Mucosa of stomach (tissue), 1 donor: ENCODE data around the gene TUBB2A.
"Not testable (repeated sequence)": the region's sequence is repeated elsewhere in the genome, so short reads cannot be mapped to it uniquely, and the experiment has no call there.

ENCODE experiments used
- H3K27me3 ChIP-seq: one replicate; pipeline ENCODE4 v1.7.0; 2013; ENCODE audit warnings: mild to moderate bottlenecking, low read length; ENCODE audit not compliant: control insufficient read depth, insufficient read depth
- H3K36me3 ChIP-seq: one replicate; pipeline ENCODE4 v1.7.0; 2013; ENCODE audit warnings: low read length; ENCODE audit not compliant: control insufficient read depth, insufficient read depth
- H3K4me1 ChIP-seq: one replicate; pipeline ENCODE4 v1.7.0; 2013; ENCODE audit warnings: mild to moderate bottlenecking, low read length; ENCODE audit not compliant: control insufficient read depth, insufficient read depth
- H3K4me3 ChIP-seq: one replicate; pipeline ENCODE4 v1.7.0; 2013; ENCODE audit warnings: low read length
- H3K9ac ChIP-seq: one replicate; pipeline ENCODE4 v1.7.0; 2013; ENCODE audit warnings: mild to moderate bottlenecking, low read length, moderate library complexity
- H3K9me3 ChIP-seq: one replicate; pipeline ENCODE4 v1.7.0; 2013; ENCODE audit warnings: mild to moderate bottlenecking, low read length, moderate library complexity; ENCODE audit not compliant: control insufficient read depth
- donor health status: Pancreatic carcinoma.

Gene TUBB2A

GRCh38 chr6:3162067-3162497 lies 4.7 kb upstream of the TUBB2A start:
- Histone ChIP-seq H3K4me1 (peaks cover 37% of the 10 kb centered on the region), H3K9ac (peak overlapping the region; percentile 85), H3K4me3 (no peak overlapping the region), H3K9me3 (no peaks in the 10 kb centered on the region), H3K27me3 (no peaks in the 10 kb centered on the region), H3K36me3 (no peaks in the 10 kb centered on the region)

- no peaks in the 10 kb centered on the region for H3K9me3 ChIP-seq
- H3K4me1 ChIP-seq = peaks cover 44% of the 10 kb centered on the region
- peaks cover 6% of the 10 kb centered on the region for H3K36me3 ChIP-seq
- H3K27me3 ChIP-seq = no peaks in the 10 kb centered on the region
- H3K4me3 ChIP-seq = no peak overlapping the region
- peak overlapping the region; percentile 51 for H3K9ac ChIP-seq
These were observed 2.7 kb upstream of the TUBB2A start for GRCh38 chr6:3159805-3160781.

GRCh38 chr6:3156184-3157130 lies 887 bp downstream of the TUBB2A start:
- Histone ChIP-seq H3K9ac (peak overlapping the region; percentile 100), H3K4me1 (peaks cover 35% of the 10 kb centered on the region), H3K4me3 (peak overlapping the region; percentile 84)
- H3K36me3 ChIP-seq, H3K27me3 ChIP-seq, H3K9me3 ChIP-seq: not testable (repeated sequence)

DNA sequence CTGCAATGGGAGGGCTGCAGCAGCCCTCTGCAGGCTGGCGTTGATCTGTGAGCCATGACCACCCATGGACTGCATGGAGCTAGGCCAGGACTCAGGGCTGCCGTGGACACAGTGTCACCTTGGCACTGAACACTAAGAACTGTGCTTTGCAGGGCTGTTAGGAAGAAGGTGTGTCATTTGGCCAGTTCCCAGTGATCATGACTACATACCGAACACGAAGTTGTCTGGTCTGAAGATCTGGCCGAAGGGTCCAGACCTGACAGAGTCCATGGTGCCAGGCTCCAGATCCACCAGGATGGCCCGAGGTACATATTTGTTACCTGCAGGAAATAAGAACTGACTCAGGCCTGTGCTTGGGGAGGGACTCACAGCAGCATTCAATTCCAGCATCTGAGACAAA lies 1.9 kb downstream of the TUBB2A start:
- not testable (repeated sequence) for H3K9me3 ChIP-seq, H3K9ac ChIP-seq, H3K27me3 ChIP-seq, H3K36me3 ChIP-seq, H3K4me3 ChIP-seq
- H3K4me1 ChIP-seq = peaks cover 28% of the 10 kb centered on the region

GRCh38 chr6:3152689-3153088 lies 4.7 kb downstream of the TUBB2A start:
- no peaks in the 10 kb centered on the region for H3K27me3 ChIP-seq
- H3K9ac ChIP-seq = no peak overlapping the region
- H3K36me3 ChIP-seq = peaks cover 14% of the 10 kb centered on the region
- H3K4me3 ChIP-seq = no peak overlapping the region
- peaks cover 7% of the 10 kb centered on the region for H3K4me1 ChIP-seq
- H3K9me3 ChIP-seq = no peaks in the 10 kb centered on the region

DNA sequence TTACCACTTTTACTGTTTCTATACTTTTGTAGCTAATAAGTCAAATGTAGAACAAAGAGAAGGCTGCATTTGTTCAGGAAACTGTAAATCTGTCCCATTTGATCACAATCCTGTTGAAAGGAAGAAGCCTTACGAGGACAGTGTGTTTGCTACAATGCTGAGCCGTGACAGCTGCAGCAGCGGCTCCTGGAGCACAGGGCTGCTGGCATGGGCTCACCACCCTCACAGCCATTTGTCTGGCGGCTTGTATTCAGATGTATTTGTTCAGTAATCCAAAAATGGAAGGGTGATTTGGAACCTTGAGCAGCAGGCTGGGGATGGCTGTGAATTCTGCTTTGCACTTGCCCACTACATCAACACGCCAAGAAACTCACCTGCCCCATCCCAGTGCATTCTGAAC lies 5.7 kb downstream of the TUBB2A start:
- H3K9me3 ChIP-seq = no peaks in the 10 kb centered on the region
- H3K27me3 ChIP-seq = no peaks in the 10 kb centered on the region
- H3K4me3 ChIP-seq = no peak overlapping the region
- H3K4me1 ChIP-seq = peaks cover 7% of the 10 kb centered on the region
- no peak overlapping the region for H3K9ac ChIP-seq
- H3K36me3 ChIP-seq = peaks cover 19% of the 10 kb centered on the region

GRCh38 chr6:3147914-3148757 lies 9.2 kb downstream of the TUBB2A start:
- Histone ChIP-seq H3K36me3 (peaks cover 13% of the 10 kb centered on the region), H3K27me3 (no peaks in the 10 kb centered on the region), H3K4me3 (no peak overlapping the region), H3K9ac (no peak overlapping the region), H3K9me3 (no peaks in the 10 kb centered on the region), H3K4me1 (no peaks in the 10 kb centered on the region)

DNA sequence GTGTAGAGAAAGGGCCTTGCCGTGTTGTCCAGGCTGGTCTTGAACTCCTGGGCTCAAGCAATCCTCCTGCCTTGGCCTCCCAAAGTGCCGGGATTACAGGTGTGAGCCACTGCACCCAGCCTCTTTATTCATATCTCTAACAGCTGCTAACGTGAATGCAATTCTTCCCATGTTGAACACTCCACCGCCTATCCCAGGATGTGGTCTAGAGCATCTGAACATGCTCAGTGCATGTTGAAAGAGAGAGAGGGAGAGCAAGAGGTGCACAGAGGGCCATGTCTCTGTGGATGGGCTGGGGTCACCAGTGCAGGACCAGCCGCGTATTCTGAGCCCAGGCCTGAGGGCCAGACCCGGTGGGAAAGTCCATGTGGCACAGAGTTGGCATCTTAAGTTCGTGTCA lies 12.8 kb downstream of the TUBB2A start:
- no peaks in the 10 kb centered on the region for H3K27me3 ChIP-seq
- no peaks in the 10 kb centered on the region for H3K9me3 ChIP-seq
- H3K4me1 ChIP-seq = peaks cover under 1% of the 10 kb centered on the region
- peaks cover 13% of the 10 kb centered on the region for H3K36me3 ChIP-seq
- H3K4me3 ChIP-seq = no peak overlapping the region
- no peak overlapping the region for H3K9ac ChIP-seq

- Histone ChIP-seq H3K4me3 (no peak overlapping the region), H3K36me3 (peaks cover 10% of the 10 kb centered on the region), H3K9ac (no peak overlapping the region), H3K9me3 (no peaks in the 10 kb centered on the region), H3K4me1 (peaks cover 10% of the 10 kb centered on the region), H3K27me3 (no peaks in the 10 kb centered on the region)
These were observed 14.2 kb downstream of the TUBB2A start for GRCh38 chr6:3143158-3143557.

DNA sequence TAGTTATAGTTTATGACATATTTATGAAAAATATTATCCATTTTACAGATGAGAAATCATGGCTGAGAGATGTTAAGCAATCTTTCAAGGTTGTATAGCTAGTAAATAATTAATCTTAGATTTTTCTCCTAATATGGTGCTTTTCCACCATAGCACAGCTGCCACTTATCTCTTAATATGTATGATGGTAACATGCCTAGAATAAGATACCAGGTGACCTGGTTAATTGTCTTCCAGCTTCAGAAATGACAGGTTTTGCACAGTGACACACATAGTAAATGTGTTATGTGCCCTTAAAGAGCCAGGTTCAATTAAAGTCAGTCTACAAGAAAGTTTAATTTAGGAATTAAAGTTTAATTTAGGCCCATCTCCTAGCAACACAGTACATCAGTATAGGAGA lies 14.8 kb downstream of the TUBB2A start:
- Histone ChIP-seq H3K27me3 (no peaks in the 10 kb centered on the region), H3K9me3 (no peaks in the 10 kb centered on the region), H3K4me1 (peaks cover 10% of the 10 kb centered on the region), H3K36me3 (peaks cover 4% of the 10 kb centered on the region), H3K9ac (no peak overlapping the region), H3K4me3 (no peak overlapping the region)

- Histone ChIP-seq H3K9ac (no peak overlapping the region), H3K9me3 (no peaks in the 10 kb centered on the region), H3K4me1 (peaks cover 31% of the 10 kb centered on the region), H3K36me3 (no peaks in the 10 kb centered on the region), H3K4me3 (no peak overlapping the region), H3K27me3 (no peaks in the 10 kb centered on the region)
These were observed 17.1 kb downstream of the TUBB2A start for GRCh38 chr6:3140201-3140600.
